NCI-H2196 treated with DMSO at 0.1 percent for 48 hours (cell line): Measurements from ENCODE around the gene HCN1.
"Not testable (repeated sequence)": the region's sequence is repeated elsewhere in the genome, so short reads cannot be mapped to it uniquely, and the experiment has no call there.

ENCODE experiments used
- DNase-seq: peaks from one replicate; lab custom pipeline; 2025; ENCODE audit not compliant: unreplicated experiment; lab: John Stamatoyannopoulos, UW

Gene HCN1

GRCh38 chr5:45622365-45622764, 73.8 kb downstream of the HCN1 start:
- DNase-seq, result no peak

GRCh38 chr5:45617859-45618416, 78.2 kb downstream of the HCN1 start:
- no peak for DNase-seq

- DNase-seq, result no peak
Measured at GRCh38 chr5:45609661-45610060, 86.5 kb downstream of the HCN1 start.

- DNase-seq, result no peak
Measured at GRCh38 chr5:45604092-45604491, 92.1 kb downstream of the HCN1 start.

- DNase-seq, result no peak
Measured at GRCh38 chr5:45601424-45601823, 94.8 kb downstream of the HCN1 start.

GRCh38 chr5:45596320-45596719, 99.9 kb downstream of the HCN1 start:
- no peak for DNase-seq

- not testable (repeated sequence) for DNase-seq
Measured at GRCh38 chr5:45586001-45586400, 110.2 kb downstream of the HCN1 start.

GRCh38 chr5:45578270-45578669, 117.9 kb downstream of the HCN1 start:
- no peak for DNase-seq

GRCh38 chr5:45568813-45569212, 127.4 kb downstream of the HCN1 start:
- no peak for DNase-seq

- DNase-seq, result no peak
Measured at GRCh38 chr5:45542421-45542820, 153.8 kb downstream of the HCN1 start.

- no peak for DNase-seq
Measured at GRCh38 chr5:45533663-45534062, 162.5 kb downstream of the HCN1 start.

- DNase-seq, result no peak
Measured at GRCh38 chr5:45532826-45533624, 163.2 kb downstream of the HCN1 start.

- peak; percentile 14 for DNase-seq
Measured at GRCh38 chr5:45521067-45521466, 175.1 kb downstream of the HCN1 start.

- no peak for DNase-seq
Measured at GRCh38 chr5:45512521-45512920, 183.7 kb downstream of the HCN1 start.

- no peak for DNase-seq
Measured at GRCh38 chr5:45509371-45509770, 186.8 kb downstream of the HCN1 start.

- DNase-seq, result peak; percentile 19
Measured at GRCh38 chr5:45508135-45508534, 188.0 kb downstream of the HCN1 start.

- DNase-seq, result peak; percentile 67
Measured at GRCh38 chr5:45507178-45507577, 189.0 kb downstream of the HCN1 start.

- not testable (repeated sequence) for DNase-seq
Measured at GRCh38 chr5:45499006-45499405, 197.2 kb downstream of the HCN1 start.

GRCh38 chr5:45491368-45491767, 204.8 kb downstream of the HCN1 start:
- no peak for DNase-seq

- no peak for DNase-seq
Measured at GRCh38 chr5:45484781-45485180, 211.4 kb downstream of the HCN1 start.

GRCh38 chr5:45454114-45454513, 242.1 kb downstream of the HCN1 start:
- peak; percentile 31 for DNase-seq

GRCh38 chr5:45444856-45445255, 251.3 kb downstream of the HCN1 start:
- not testable (repeated sequence) for DNase-seq

- DNase-seq, result no peak
Measured at GRCh38 chr5:45440466-45440865, 255.7 kb downstream of the HCN1 start.
